Stimulated activated CD4-positive, alpha-beta T cell treated with anti-CD3 and anti-CD28 coated beads, TNF-alpha, amount 100 ng/mL, for 1 hour (primary cell): Measurements from ENCODE around the gene ZDHHC22.
A peak's percentile ranks its signal among the peaks of the same experiment; 100 is the strongest.

Experiments used
- DNase-seq, 3 donors: peaks; one replicate each; pipeline ENCODE4 v3.0.0-alpha.2; 2020; ENCODE audit warnings: low read depth in 3 of 3, low spot score in 1 of 3

The ZDHHC22 gene

GRCh38 chr14:77158175-77158881 is 16.7 kb upstream of the ZDHHC22 start:
- DNase-seq, result no peak

- no peak for DNase-seq
These were observed 16.1 kb upstream of the ZDHHC22 start for GRCh38 chr14:77157740-77158139.

- DNase-seq, result no peak
These were observed 13.5 kb upstream of the ZDHHC22 start for GRCh38 chr14:77155083-77155482.

DNA sequence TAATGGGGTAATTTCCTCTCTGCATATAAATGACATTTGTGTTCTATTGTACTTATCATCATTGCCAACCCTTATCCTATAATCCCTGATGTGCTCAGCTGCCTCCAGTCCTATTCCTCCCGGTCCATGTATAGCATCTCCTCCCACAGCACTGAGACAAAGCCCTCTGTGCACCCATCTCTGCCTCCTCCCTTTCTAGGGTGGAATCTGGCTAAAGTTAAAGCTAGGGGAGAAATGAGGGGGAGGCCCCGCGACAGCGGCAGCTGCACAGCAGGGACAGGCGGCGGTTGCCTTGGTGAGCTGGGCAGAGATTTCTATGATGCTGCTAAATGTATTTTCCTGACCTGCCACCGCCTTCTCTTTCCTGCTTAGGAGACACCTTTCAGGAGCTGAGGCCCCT is 12.8 kb upstream of the ZDHHC22 start:
- DNase-seq, result no peak

- no peak for DNase-seq
These were observed 12.2 kb upstream of the ZDHHC22 start for GRCh38 chr14:77153802-77154201.

- no peak for DNase-seq
These were observed 10.5 kb upstream of the ZDHHC22 start for GRCh38 chr14:77151918-77152588.

DNA sequence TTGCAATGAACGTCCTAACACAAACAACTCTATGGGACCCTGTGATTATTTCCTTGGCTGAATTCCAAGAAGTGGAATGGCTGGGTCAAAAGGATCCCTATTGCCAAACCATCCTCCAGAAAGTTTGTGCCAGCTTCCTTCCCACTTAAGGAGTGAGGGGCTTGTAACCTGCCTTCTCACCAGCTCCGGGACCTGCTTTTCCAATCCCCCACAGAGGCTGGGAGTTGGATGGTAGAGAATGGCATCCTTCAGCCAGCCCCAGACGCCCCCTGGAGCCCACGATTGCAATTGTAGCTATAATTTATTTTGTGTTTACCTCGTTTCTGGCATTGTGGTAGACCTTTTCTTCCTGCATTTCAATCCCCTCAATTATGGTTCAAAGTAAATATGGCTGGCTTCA is 9.7 kb upstream of the ZDHHC22 start:
- no peak for DNase-seq

DNA sequence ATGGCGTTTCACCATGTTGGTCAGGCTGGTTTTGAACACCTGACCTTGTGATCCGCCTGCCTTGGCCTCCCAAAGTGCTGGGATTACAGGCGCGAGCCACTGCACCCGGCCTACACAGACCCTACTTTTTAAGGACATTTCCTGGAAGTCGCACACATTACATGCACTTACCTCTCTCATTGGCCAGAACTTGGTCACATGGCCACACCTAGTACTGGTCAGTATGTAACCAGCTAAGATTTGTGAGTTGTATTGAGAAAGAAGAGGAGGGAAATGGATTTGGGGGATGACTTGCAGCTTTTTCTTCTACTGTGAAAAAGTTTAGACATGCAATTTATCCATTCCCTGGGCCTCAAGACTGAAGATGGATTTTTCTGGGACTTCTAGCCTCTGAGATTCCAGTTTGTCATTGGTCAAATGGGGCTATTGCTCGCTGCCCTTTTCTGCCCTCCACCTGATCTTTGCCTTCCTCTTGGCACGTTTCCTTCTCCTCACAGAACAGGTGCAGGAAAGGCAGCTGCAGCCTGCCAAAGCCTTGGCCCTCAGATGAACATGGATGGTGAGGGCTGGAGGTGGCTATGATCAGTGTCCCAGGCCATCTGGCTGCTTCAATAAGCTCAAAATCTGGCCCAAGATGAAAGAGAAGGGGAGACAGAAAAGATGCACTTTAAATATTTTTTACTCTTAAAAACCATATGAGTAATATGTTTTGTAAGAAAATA is 7.1 kb upstream of the ZDHHC22 start:
- DNase-seq, result no peak

DNA sequence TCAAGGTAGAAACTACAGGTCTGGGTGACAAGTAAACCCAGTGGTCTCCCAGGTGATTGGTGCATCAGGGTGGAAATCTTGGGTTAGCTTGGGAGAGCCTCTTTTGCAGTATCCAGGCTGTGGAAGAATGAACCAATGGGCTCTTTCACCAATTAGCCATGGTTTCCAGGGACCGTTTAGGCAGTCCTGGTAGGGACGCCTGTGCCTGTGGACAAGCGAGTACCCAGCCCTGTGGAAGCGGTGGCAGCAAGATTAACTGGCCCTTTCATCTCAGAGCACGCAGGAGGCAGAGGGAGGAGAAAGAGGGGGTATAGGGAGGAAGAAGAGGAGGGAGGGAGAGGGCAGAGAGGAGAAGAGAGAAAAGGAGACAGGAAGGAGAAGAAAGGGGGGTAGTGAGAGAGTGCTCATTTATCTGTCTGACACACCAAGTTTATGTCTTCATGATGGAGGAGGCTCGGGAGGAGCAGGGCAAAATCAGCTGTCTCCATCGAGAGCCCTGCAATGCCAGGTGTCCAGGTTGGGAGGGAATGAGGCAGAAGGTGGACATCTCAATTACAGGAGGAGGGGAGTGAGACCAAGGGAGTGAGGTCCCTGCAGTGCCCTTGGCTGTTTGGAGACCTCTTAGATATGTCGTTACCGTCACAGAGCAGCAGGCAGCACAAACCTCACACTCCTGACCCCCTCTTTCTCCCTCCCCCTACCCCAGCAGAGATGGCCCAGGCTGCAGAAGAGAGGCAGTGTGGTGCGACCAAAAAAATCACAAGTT is 4.6 kb upstream of the ZDHHC22 start:
- DNase-seq, result no peak

DNA sequence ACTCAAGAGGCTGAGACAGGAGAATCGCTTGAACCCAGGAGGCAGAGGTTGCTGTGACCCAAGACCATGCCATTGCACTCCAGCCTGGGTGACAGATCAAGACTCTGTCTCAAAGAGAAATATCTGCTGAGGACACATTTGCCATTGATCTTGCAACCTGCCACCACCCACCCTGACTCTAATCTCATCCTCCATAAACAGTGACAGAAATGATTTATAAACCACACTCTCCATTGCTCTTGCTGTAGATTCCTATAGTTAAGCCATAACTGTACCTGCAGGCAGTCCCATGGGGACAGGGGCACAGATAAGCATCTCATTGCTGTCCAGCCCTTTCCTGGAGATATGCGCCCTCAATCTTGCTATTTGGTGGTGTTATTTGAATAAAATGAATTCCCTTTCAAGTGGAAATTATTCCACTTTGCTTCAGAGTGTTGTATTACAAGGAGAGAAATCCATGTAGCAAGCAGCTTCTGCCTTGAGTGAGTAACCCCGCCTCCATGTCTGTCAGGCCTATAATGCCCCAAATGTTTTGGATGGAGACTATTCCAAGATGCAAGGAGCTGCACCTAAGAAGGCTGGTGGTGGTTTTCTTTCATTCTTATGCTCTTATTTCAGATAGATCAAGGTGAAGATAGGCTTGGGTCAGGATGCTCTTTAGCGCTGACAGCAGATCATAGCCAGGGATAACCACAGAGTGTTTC is 3.0 kb upstream of the ZDHHC22 start:
- no peak for DNase-seq

- DNase-seq, result no peak
These were observed 1.5 kb upstream of the ZDHHC22 start for GRCh38 chr14:77143071-77143470.

DNA sequence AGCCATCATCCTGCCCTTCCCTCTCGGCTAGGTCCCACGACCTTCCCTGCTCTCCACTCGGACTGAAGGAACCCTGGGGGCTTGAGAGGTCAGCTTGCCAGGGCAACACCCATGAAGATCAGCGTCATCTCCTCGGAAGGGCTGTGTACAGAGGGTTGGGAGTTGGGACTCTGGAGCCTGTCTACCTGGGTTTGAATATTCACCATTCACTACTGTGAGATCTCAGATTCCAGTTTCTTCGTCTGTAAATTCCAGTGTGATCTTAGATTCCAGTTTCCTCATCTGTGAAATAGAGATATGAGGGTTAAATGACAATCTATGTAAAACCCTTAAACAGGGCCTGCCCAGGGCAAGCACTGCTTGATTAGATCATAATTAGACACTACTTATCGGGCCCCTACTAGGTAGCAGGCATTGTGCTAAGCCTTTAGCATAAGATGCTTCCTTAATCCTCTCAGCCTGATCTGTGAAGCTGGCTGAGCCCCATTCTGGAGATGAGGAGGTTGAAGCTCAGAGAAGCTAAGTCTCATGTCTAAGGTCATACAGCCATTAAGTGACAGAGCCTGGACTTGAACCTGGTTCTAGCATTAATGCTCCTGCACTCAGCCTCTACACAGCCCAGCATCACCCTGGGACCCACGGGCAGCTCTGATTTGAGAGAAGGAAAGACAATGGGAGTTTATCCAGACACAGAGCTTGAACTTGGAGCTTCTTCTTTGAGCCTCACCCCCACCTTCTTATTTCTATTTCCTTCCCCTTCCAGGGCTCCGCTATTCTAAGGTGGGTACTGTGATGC is 612 bp upstream of the ZDHHC22 start:
- DNase-seq, result no peak

GRCh38 chr14:77140359-77141213 is 1.0 kb downstream of the ZDHHC22 start:
- no peak for DNase-seq

DNA sequence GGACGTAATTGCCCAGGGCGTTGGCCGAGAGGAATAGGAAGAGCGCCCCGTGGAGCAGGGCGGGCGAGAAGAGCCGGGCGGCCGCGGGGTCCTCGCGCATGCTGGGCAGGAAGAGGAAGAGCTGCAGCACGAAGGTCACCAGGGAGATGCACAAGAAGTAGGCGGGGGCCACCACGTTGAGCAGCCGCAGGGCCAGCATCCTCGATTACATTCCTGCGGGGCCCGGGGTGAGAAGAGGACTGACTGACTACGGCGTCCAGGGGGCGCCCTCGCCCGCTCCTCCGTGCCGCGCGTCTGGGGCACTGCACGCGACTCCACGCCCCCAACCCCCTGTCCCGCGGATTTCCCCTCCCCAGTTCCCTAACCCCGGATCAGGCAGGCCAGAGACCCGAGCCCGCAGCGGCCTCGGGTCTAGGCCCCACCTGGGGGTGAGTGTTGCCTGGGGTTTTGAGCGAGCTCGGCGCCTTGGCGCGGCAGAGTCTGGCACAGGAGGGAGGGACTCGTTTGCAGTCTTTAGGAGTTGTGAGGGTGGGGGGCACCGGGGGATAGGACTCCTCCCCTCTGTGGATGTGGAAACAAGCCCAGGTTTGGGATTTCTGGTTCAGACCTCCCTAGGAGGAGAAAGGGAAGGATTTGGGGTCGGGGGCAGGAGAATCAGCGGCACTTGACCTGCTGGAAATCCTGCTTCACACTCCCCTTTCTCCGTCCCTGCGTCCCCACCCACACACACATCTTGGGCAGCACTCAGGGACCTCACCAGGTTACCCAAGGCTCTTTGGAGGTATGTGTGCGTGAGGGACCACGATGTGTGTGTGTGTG is 1.8 kb downstream of the ZDHHC22 start:
- peak in 1 of 3 donors; percentile 16 for DNase-seq

GRCh38 chr14:77139022-77139421 is 2.6 kb downstream of the ZDHHC22 start:
- no peak for DNase-seq

- DNase-seq, result no peak
These were observed 7.8 kb downstream of the ZDHHC22 start for GRCh38 chr14:77133720-77134338.

GRCh38 chr14:77131871-77132486 is 9.6 kb downstream of the ZDHHC22 start:
- no peak for DNase-seq
